Stomach (tissue), 9 donors: ENCODE measurements around the gene GBE1. TPM values are rescaled to one million over a fixed set of nuclear protein-coding genes. Genes with fewer than 3 reads are reported as not detected.

Experiments used
- DNase-seq, 2 donors: peaks; one replicate each; pipeline versions ENCODE4 v3.0.0 to v3.0.0-alpha.2; 2013 to 2019
- H3K27ac ChIP-seq, 5 donors: fragments of 200-600 bp in 4 of 5; sonication (generic) in 4 of 5; one replicate each; pipeline ENCODE4 v1.5.1; 2013 to 2019; ENCODE audit warnings: mild to moderate bottlenecking in 1 of 5, moderate library complexity in 1 of 5
- H3K27me3 ChIP-seq, 3 donors: fragments of 200-600 bp; sonication (generic); one replicate each; pipeline ENCODE4 v1.5.1; 2017 to 2019; ENCODE audit warnings: mixed run types in 1 of 3
- H3K36me3 ChIP-seq, 4 donors: fragments of 200-600 bp; sonication (generic); 1 replicate in 3 of 4; 2 replicates in 1 of 4; pipeline ENCODE4 v1.5.1; 2016 to 2019
- H3K4me1 ChIP-seq, 4 donors: fragments of 200-600 bp; sonication (generic); one replicate each; pipeline ENCODE4 v1.5.1; 2016 to 2019
- H3K4me3 ChIP-seq, 4 donors: fragments of 200-600 bp; sonication (generic) in 3 of 4; one replicate each; pipeline ENCODE4 v1.5.1; 2016 to 2019; ENCODE audit warnings: mild to moderate bottlenecking in 1 of 4
- H3K9me3 ChIP-seq, 4 donors: fragments of 200-600 bp; sonication (generic); one replicate each; pipeline ENCODE4 v1.5.1; 2016 to 2019
- CTCF ChIP-seq, 7 experiments: fragments of 450-650 bp in 4 of 7; fragments of 200-600 bp in 3 of 7; sonication (generic) in 3 of 7; IDR thresholded peaks; one replicate each; pipeline ENCODE4 v1.5.1; 2016 to 2019; ENCODE audit warnings: antibody characterized with exemption in 7 of 7, control low read depth in 2 of 7, mild to moderate bottlenecking in 1 of 7
- EP300 ChIP-seq: sonication (generic); formaldehyde crosslinking; IDR thresholded peaks from one replicate; pipeline ENCODE4 v1.6.1; 2017; ENCODE audit warnings: antibody characterized with exemption
- POLR2A ChIP-seq, 4 donors: fragments of 450-650 bp; IDR thresholded peaks; one replicate each; pipeline ENCODE4 v1.6.1; 2016; ENCODE audit warnings: antibody characterized with exemption in 4 of 4, control low read depth in 2 of 4, mild to moderate bottlenecking in 1 of 4, moderate library complexity in 1 of 4
- POLR2AphosphoS5 ChIP-seq, 3 donors: sonication (generic); formaldehyde crosslinking; IDR thresholded peaks; one replicate each; pipeline ENCODE4 v1.6.1; 2016; ENCODE audit warnings: antibody characterized with exemption in 3 of 3
- WGBS, 5 donors: extraction: QIAGEN DNeasy Blood & Tissue Kit in 3 of 5; methylation state at CpG; one replicate each; pipeline versions ENCODE4 v1.1.5 to v1.1.7; 2013 to 2018; 5-methylcytosine and 5-hydroxymethylcytosine counted together
- intact Hi-C: fragments of 100-400 bp; cut with DNase I; formaldehyde crosslinking; loops from one replicate; pipeline ENCODE4 v1.15.1; 2023; ENCODE audit warnings: low total_unique reads
- polyA plus RNA-seq, 3 donors: library from polyadenylated mRNA; stranded (reverse); fragments of 200-250 nt; gene quantifications; one replicate each; pipeline ENCODE4 v1.2.3, GENCODE V29; 2013
- total RNA-seq, 5 donors: library from RNA; depleted of rRNA; stranded (reverse); fragments of >200 nt; gene quantifications; one replicate each; pipeline versions ENCODE4 v1.1.0 to v1.2.3, GENCODE V29; 2014 to 2016
- donor health status: healthy with polysubstance abuse.
- donor health status: Bipolar disorder and iron deficiency.
- donor health status: healthy.

The GBE1 gene
- total and polyA plus RNA-seq, 8 donors: 8.2 to 57.1 (median 11.6) TPM

- TF ChIP-seq EP300 (no peak), POLR2A (IDR thresholded peaks at IDR 0.05) (no peak), POLR2AphosphoS5 (IDR thresholded peaks at IDR 0.05) (no peak), CTCF (IDR thresholded peaks at IDR 0.05) (no peak)
- no peaks in the 10 kb centered on the region for H3K4me1 ChIP-seq
- no peak for DNase-seq
- 79 to 90% (median 81%) methylated on average over 2 of the region's 2 CpGs for whole genome bisulfite sequencing, 5 donors
- intact Hi-C loops: no loop called here
- H3K27ac ChIP-seq: no peak overlapping the region
- no peak overlapping the region for H3K4me3 ChIP-seq
- no peaks in the 10 kb centered on the region for H3K36me3 ChIP-seq
- H3K9me3 ChIP-seq: no peaks in the 10 kb centered on the region
- H3K27me3 ChIP-seq: no peaks in the 10 kb centered on the region
These were observed 51.8 kb downstream of the GBE1 start for GRCh38 chr3:81709606-81710005.

- no peak overlapping the region for H3K4me3 ChIP-seq
- no peak for DNase-seq
- TF ChIP-seq CTCF (IDR thresholded peaks at IDR 0.05): no peak
- no peaks in the 10 kb centered on the region for H3K27me3 ChIP-seq
- H3K9me3 ChIP-seq: no peaks in the 10 kb centered on the region
- H3K4me1 ChIP-seq: no peaks in the 10 kb centered on the region
- intact Hi-C loops: no loop called here
- H3K27ac ChIP-seq: no peak overlapping the region
- no peaks in the 10 kb centered on the region for H3K36me3 ChIP-seq
These were observed 53.4 kb downstream of the GBE1 start for GRCh38 chr3:81707996-81708395.

DNA sequence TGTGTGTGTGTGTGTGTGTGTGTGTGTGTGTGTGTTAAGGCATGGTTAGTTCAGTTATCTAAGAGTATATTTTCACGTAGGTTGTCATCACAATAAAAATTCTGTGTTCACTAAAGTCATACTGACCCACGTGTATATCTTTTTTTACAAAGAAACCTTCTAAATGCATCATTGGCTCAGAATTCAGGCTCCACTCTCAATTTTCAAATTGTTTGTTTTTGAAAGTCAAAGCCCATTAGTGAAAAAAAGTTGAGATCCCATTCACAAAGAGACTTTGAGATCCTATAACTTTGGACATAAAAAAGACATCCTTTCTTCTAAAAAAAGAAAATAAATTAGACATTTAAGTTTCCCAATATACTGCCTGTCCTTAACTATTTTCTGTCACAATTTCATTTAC, 59.3 kb downstream of the GBE1 start:
- Histone ChIP-seq H3K27ac (no peak overlapping the region), H3K27me3 (no peaks in the 10 kb centered on the region), H3K4me3 (no peak overlapping the region), H3K9me3 (no peaks in the 10 kb centered on the region), H3K36me3 (peaks cover 0 to 4% (median 2%) of the 10 kb centered on the region in 4 donors), H3K4me1 (peaks cover 0 to 9% (median 0%) of the 10 kb centered on the region in 4 donors)
- 74 to 82% (median 79%) methylated on average over 2 of the region's 2 CpGs for WGBS, 5 donors
- intact Hi-C loops: no loop called here
- TF ChIP-seq EP300: no peak
- no peak for TF ChIP-seq POLR2A (IDR thresholded peaks at IDR 0.05)
- TF ChIP-seq CTCF (IDR thresholded peaks at IDR 0.05): no peak
- no peak for TF ChIP-seq POLR2AphosphoS5 (IDR thresholded peaks at IDR 0.05)
- no peak for DNase-seq

- Histone ChIP-seq H3K9me3 (no peaks in the 10 kb centered on the region), H3K4me3 (no peak overlapping the region), H3K27me3 (no peaks in the 10 kb centered on the region), H3K27ac (no peak overlapping the region), H3K36me3 (peaks cover 0 to 8% (median 2%) of the 10 kb centered on the region in 4 donors), H3K4me1 (peaks cover 0 to 9% (median 0%) of the 10 kb centered on the region in 4 donors)
- no peak for DNase-seq
- no peak for TF ChIP-seq EP300
- TF ChIP-seq POLR2AphosphoS5 (IDR thresholded peaks at IDR 0.05): no peak
- TF ChIP-seq CTCF (IDR thresholded peaks at IDR 0.05): no peak
- no peak for TF ChIP-seq POLR2A (IDR thresholded peaks at IDR 0.05)
- 92 to 96% (median 95%) methylated on average over 8 of the region's 8 CpGs for WGBS, 5 donors
- intact Hi-C loops: no loop called here
These were observed 61.7 kb downstream of the GBE1 start for GRCh38 chr3:81699536-81700320.
